ENCODE data around the gene UCP2. TPM values are rescaled to one million over a fixed set of nuclear protein-coding genes. Genes with fewer than 3 reads are reported as not detected.
"Not testable (repeated sequence)": the region's sequence is repeated elsewhere in the genome, so short reads cannot be mapped to it uniquely, and the experiment has no call there.

UCP2 gene
- polyA plus RNA-seq, 1 donor: 201 TPM

DNA sequence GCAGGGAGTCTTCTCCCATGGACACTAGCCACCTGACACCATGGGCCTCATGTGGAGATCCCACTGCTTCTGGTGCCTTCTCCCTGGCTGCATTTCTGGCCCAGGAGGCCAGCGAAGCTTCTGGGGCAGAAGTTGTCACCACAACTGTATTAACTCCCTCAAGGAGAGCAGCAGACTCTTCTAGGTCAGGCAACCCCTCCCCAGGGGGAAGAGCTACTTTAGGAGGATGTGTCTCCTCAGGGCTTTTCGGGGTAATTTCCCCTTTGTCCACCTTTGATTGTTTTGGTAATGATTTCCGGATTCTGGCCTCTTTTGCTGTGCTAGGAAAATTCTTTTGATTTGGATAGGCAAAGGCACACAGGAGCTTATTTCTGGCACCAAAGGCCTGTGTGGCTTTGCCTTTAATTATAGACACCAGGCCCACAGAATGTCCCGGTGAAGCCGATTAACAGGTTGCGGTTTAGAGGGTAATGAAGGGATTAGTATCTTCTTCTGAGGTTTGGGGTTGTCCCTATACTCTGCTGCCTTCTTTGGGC lies 8.9 kb upstream of the UCP2 start:
- no peak for DNase-seq

GRCh38 chr11:73990730-73991129 lies 8.1 kb upstream of the UCP2 start:
- no peak for DNase-seq

- DNase-seq: no peak
These were observed 6.5 kb upstream of the UCP2 start for GRCh38 chr11:73989156-73989555.

GRCh38 chr11:73988227-73988626 lies 5.6 kb upstream of the UCP2 start:
- no peak for DNase-seq

GRCh38 chr11:73985661-73986060 lies 3.0 kb upstream of the UCP2 start:
- not testable (repeated sequence) for DNase-seq

GRCh38 chr11:73983741-73984538 lies 1.3 kb upstream of the UCP2 start:
- no peak for DNase-seq

DNA sequence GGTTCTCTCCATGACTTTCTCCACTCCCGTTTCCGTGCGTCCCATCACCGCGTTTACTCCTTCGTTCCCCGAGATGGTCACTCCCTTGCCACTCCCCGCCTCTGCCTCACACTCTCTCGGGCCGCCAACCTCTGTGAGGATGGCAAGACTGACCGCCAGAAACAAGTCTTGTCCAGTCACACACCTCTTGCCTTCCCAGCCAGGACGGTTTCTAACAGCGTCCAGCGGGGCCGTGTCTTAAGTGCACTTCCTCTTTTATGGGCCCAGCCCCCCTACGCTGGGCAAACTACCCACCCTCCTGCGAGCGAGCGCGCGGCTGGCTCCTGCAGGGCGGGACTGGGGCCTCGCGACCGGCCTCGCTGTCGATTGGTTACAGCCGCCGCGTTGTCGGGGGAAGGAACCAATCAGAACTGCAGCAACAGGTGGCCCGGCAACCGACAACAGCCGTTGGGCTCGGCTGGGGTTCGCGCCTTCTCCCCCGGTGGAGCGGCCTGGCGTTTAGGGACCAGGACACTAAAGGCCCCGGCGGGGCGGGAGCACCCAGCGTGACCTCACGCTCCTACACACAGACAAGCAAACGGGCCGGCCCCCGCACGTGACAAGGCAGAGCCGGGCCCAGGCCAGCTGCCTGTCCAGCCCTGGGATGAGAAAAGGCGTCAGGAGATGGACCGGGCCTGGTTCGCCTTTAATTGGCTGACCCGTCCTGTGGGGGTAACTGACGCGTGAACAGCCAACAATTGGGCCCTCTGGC lies 522 bp upstream of the UCP2 start:
- peak; percentile 87 for DNase-seq

GRCh38 chr11:73981051-73981805 lies 1.4 kb downstream of the UCP2 start:
- DNase-seq: no peak

GRCh38 chr11:73980001-73980961 lies 2.4 kb downstream of the UCP2 start:
- DNase-seq: no peak

GRCh38 chr11:73978576-73979086 lies 4.0 kb downstream of the UCP2 start:
- no peak for DNase-seq

DNA sequence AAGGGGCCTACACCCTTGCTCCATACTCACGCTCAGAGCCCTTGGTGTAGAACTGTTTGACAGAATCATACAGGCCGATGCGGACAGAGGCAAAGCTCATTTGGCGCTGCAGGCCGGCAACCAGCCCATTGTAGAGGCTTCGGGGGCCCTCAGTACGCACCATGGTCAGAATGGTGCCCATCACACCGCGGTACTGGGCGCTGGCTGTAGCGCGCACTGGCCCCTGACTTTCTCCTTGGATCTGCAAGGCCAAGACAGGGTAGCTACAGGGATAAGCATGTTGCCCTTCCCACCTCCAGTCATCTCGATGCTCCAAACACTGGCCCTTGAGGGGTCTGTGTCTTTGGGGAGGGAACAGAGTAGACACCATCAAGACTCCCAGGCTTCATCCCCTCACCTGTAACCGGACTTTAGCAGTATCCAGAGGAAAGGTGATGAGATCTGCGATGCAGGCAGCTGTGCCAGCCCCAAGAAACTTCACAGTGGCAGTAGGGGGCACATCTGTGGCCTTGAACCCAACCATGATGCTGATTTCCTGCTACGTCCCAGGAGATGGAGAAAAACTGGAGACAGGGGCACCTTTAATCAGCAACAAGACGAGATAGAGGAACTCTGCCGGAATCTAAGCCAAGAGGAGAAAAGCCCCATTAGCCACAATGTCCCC lies 4.7 kb downstream of the UCP2 start:
- no peak for DNase-seq

DNA sequence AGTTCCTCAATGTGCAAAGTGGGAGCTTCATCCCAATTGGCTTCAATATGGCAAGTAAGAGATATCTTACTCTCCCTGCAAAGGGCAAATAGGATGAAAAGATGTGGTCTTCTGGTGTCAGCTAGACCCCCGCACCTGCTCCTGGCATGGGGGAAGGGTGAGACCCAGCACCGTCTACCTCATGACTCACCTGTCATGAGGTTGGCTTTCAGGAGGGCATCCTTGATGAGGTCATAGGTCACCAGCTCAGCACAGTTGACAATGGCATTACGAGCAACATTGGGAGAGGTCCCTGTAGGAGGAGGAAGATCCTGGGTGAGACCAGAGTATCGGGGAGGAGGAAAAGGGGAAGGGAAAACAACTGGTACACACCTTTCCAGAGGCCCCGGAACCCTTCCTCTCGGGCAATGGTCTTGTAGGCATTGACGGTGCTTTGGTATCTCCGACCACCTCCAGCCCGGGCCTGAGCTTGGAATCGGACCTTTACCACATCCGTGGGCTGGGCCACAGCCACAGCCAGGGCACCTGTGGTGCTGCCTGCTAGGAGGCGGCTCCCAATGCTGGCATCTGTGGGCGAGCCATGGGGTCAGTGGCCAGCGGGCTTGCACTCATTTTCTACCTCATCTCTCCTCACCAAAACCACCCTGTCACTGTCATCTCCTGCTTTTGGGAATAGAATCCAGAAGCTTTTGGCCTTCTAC lies 6.0 kb downstream of the UCP2 start:
- DNase-seq: no peak

GRCh38 chr11:73975479-73975757 lies 7.2 kb downstream of the UCP2 start:
- DNase-seq: no peak

DNA sequence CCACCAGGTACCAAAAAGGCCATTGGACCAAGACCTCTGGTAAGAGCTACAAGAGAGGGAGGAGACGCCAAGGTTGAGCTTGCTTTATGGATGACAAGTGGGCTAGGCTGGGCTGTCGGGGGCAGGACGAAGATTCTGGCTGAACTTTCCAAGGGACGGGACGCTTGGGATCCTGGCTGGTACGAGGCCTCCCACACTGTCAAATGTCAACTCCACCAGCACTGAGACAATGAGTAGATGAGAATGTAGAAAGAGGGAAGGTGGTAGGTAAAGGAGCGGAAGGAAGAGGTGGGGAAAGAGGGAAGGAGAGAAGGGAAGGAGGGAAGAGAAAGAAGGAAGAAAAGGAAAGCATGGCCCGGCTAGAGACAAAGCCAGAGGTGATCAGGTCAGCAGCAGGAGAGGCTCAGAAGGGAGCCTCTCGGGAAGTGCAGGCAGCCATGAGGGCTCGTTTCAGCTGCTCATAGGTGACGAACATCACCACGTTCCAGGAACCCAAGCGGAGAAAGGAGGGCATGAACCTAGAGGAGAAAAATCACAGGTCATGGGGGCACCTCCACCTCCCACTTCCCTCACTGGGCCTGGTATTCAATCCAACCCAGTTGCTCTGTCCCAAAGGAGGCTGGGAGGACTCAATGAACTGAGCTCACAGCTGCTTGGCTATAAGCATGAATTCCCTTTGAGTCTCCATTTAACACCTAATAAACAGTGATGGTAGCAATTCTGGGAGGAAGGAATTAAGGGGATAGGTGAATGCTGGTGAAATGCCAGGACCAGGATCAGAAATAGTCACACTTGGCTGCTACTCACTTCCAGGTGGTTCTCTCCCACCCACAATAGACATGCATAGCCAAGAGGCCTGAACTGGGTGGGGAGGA lies 7.8 kb downstream of the UCP2 start:
- no peak for DNase-seq

DNA sequence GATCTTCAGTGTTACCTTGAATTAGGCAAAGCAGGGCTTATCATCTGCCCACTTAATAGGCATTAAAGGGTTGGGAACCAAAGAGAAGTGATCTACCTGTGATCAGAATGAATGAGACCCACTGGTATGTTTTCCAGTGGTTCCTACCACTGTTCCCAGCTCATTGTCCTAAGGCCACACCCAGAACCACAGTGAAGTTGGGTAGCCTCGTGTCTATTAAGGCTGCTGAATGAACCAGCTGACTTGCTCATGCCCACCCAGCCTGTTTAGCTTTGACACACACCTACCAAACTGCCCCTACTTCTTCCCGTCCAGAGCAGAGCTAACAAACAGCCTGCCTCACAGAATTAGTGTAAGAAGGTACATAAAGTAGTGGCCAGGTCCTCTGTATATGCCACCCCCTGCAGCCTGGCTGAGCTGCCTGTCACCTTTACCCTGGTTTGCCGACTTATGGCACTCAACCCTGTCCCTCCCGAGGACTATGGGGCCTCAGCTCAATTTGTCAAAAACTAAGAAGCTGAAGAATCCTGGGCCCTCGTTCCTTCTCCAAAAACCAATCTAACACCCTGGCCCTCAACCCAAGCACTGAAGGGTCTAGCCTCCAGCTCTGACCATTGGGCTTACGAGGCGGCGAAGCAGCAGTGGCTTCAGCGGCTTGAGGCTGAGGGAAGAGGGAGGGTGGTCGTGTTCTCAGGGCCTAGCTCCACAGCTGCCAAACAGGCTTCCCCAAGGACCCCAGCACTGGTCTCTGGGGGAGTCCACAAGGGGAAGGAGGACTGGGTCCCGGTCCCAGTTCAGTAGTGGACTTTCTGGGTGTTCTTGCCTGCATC lies 9.8 kb downstream of the UCP2 start:
- DNase-seq: no peak

DNA sequence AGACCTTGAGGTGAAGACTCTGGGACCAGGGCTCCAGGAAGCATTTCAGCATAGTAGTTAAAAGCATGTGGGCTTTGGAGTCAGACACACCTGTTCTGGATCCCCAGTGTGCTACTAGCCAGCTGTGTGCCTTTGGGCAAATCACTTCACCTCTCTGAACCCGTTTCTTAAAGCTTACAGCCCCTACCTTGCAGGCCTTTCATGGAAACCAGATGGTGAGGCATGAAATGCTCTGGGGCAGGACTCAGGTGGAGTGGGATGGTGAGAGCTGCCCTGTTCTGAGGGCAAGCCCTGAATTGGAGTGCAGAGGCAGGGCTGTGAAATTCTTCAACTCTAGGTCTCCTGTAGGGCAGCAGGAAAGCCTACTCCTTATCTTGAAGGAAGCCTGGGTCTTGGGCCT lies 10.5 kb downstream of the UCP2 start:
- no peak for DNase-seq

DNA sequence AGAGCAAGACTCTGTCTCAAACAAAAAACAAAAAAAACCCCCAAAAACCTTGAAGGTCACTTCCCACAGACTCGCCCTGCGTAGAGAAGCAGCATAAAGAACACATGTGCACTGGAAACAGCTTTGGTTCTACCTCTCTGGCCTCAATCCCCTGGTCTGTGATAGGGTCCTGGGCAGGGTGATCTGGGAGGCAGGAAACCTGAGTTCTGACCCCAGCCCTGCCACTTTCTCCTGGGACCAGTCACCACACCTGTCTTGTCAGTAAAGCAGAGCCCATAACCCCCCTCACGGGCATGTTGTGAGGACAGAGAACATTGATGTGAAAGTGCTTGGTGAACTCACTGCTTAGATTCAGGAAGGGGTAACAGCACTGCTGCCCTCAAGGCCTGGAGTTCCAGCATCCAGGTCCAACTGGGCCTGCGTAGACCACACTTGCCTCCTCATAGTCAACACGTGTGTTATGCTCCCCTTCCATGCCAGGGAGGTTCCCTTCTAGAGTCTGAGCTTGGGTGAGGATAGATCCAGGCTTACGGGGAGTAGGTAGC lies 11.4 kb downstream of the UCP2 start:
- DNase-seq: no peak
